Measurements from ENCODE around the gene TUBGCP3.

TUBGCP3 gene

GRCh38 chr13:112521073-112521685 is 66.8 kb downstream of the TUBGCP3 start:
- no peaks in the 10 kb centered on the region for H3K9me3 ChIP-seq (ENCODE audit: control insufficient read depth, insufficient read depth, low read length)
- peaks cover 82% of the 10 kb centered on the region for H3K36me3 ChIP-seq (ENCODE audit: control insufficient read depth, low read length)
- no peaks in the 10 kb centered on the region for H3K27me3 ChIP-seq (ENCODE audit: control insufficient read depth, low read length)
- 0 out of 2 replicates have a peak, but pooled peaks cover 2% of the 10 kb centered on the region for H3F3A ChIP-seq (ENCODE audit: control insufficient read depth, insufficient read depth)
- no peaks in the 10 kb centered on the region; the same call in 1 of the 2 replicates for H3K79me2 ChIP-seq (ENCODE audit: control insufficient read depth, low read length)
- no peaks in the 10 kb centered on the region for H4K20me1 ChIP-seq (ENCODE audit: control insufficient read depth, insufficient read depth, low read depth, low read length)
- no peak overlapping the region for H3K4me3 ChIP-seq (ENCODE audit: low read length)
- H3K4me2 ChIP-seq (ENCODE audit: low read length), result no peak overlapping the region
- TF ChIP-seq EZH2phosphoT487 (IDR thresholded peaks at IDR 0.05; ENCODE audit: borderline replicate concordance, low read length), result no peak
- no peak for TF ChIP-seq CTCF (IDR thresholded peaks at IDR 0.05; ENCODE audit: low read depth, low read length, poor library complexity, severe bottlenecking)
- no peaks in the 10 kb centered on the region for H3K4me1 ChIP-seq (ENCODE audit: control insufficient read depth, low read length)
- H3K27ac ChIP-seq (ENCODE audit: low read depth, low read length), result no peak overlapping the region
- H3K9me2 ChIP-seq (replicated peaks; ENCODE audit: control insufficient read depth, low read length), result no peaks in the 10 kb centered on the region

GRCh38 chr13:112519517-112520060 is 68.4 kb downstream of the TUBGCP3 start:
- Histone ChIP-seq H3K27ac (ENCODE audit: low read depth, low read length) (no peak overlapping the region), H3F3A (ENCODE audit: control insufficient read depth, insufficient read depth) (0 out of 2 replicates have a peak, but pooled peaks cover 2% of the 10 kb centered on the region), H3K9me3 (ENCODE audit: control insufficient read depth, insufficient read depth, low read length) (no peaks in the 10 kb centered on the region), H3K4me1 (ENCODE audit: control insufficient read depth, low read length) (no peaks in the 10 kb centered on the region), H3K79me2 (ENCODE audit: control insufficient read depth, low read length) (no peaks in the 10 kb centered on the region), H3K36me3 (ENCODE audit: control insufficient read depth, low read length) (peaks cover 83% of the 10 kb centered on the region), H3K27me3 (ENCODE audit: control insufficient read depth, low read length) (no peaks in the 10 kb centered on the region), H3K9me2 (replicated peaks; ENCODE audit: control insufficient read depth, low read length) (no peaks in the 10 kb centered on the region), H4K20me1 (ENCODE audit: control insufficient read depth, insufficient read depth, low read depth, low read length) (no peaks in the 10 kb centered on the region), H3K4me2 (ENCODE audit: low read length) (no peak overlapping the region), H3K4me3 (ENCODE audit: low read length) (no peak overlapping the region)
- no peak for TF ChIP-seq EZH2phosphoT487 (IDR thresholded peaks at IDR 0.05; ENCODE audit: borderline replicate concordance, low read length)
- TF ChIP-seq CTCF (IDR thresholded peaks at IDR 0.05; ENCODE audit: low read depth, low read length, poor library complexity, severe bottlenecking), result no peak

GRCh38 chr13:112516218-112516617 is 71.7 kb downstream of the TUBGCP3 start:
- H3K4me2 ChIP-seq (ENCODE audit: low read length), result no peak overlapping the region
- H3F3A ChIP-seq (ENCODE audit: control insufficient read depth, insufficient read depth), result 0 out of 2 replicates have a peak, but pooled peaks cover 2% of the 10 kb centered on the region
- TF ChIP-seq EZH2phosphoT487 (IDR thresholded peaks at IDR 0.05; ENCODE audit: borderline replicate concordance, low read length), result no peak
- TF ChIP-seq CTCF (IDR thresholded peaks at IDR 0.05; ENCODE audit: low read depth, low read length, poor library complexity, severe bottlenecking), result no peak
- no peak overlapping the region for H3K4me3 ChIP-seq (ENCODE audit: low read length)
- H3K9me3 ChIP-seq (ENCODE audit: control insufficient read depth, insufficient read depth, low read length), result no peaks in the 10 kb centered on the region
- H3K27ac ChIP-seq (ENCODE audit: low read depth, low read length), result no peak overlapping the region
- peaks cover 75% of the 10 kb centered on the region for H3K36me3 ChIP-seq (ENCODE audit: control insufficient read depth, low read length)
- H3K4me1 ChIP-seq (ENCODE audit: control insufficient read depth, low read length), result no peaks in the 10 kb centered on the region
- H3K9me2 ChIP-seq (replicated peaks; ENCODE audit: control insufficient read depth, low read length), result no peaks in the 10 kb centered on the region
- no peaks in the 10 kb centered on the region for H3K79me2 ChIP-seq (ENCODE audit: control insufficient read depth, low read length)
- no peaks in the 10 kb centered on the region for H4K20me1 ChIP-seq (ENCODE audit: control insufficient read depth, insufficient read depth, low read depth, low read length)
- H3K27me3 ChIP-seq (ENCODE audit: control insufficient read depth, low read length), result no peaks in the 10 kb centered on the region

All from DOHH2 (cell line).